ENCODE data around the gene NNMT. TPM values are rescaled to one million over a fixed set of nuclear protein-coding genes. Genes with fewer than 3 reads are reported as not detected.

NNMT gene
- total RNA-seq, 1 donor from 2014 or later = 330 TPM

DNA sequence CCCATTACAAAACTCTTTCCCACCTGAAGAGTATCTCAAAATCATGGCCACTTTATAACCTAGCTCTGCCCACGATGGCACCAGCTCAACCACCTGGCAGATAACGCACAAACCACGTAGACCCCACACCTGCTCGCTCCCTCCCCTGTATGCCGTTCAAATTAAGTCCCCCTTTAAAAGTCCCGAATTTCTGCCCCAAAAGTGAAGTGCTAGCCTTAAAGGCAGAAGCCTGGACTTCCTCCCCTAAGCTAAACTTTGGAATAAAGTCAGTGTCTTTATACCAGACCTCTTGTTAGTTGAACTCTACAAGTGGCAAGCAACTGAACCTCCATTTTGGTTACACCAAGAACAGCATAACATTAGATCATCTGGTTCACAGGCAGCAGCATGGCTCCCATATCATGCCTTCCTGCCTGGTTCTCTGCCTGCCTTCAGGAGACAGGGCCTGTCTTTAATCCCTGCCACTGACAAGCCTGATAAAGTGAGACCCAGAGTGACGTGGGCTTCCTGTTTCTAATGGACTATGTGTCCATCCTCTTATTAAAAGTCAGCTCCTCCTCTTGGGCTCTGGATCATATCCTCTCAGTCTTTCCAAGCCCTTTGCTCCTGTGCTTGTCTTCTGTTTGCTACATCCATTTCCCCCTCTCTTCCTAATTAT, 32.6 kb upstream of the NNMT start:
- DNase-seq = no peak

DNA sequence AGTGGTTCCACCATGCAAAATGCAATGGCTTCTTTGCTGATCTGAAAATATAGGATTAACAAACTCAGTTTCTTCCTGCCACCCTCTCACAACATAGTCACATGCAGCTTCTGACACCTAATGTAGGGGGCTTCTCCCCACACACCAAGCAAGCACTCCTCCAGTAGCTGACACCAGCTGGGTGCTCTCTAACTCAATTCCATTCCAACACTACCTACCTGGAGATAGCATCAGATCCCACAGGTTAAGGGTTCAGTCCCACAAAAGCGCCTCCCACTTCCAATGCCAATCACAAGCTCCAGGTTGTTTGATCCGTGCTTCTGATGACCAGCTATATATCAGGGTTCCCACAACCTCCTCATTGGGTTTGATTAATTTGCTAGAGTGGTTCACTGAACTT, 31.8 kb upstream of the NNMT start:
- no peak for DNase-seq

DNA sequence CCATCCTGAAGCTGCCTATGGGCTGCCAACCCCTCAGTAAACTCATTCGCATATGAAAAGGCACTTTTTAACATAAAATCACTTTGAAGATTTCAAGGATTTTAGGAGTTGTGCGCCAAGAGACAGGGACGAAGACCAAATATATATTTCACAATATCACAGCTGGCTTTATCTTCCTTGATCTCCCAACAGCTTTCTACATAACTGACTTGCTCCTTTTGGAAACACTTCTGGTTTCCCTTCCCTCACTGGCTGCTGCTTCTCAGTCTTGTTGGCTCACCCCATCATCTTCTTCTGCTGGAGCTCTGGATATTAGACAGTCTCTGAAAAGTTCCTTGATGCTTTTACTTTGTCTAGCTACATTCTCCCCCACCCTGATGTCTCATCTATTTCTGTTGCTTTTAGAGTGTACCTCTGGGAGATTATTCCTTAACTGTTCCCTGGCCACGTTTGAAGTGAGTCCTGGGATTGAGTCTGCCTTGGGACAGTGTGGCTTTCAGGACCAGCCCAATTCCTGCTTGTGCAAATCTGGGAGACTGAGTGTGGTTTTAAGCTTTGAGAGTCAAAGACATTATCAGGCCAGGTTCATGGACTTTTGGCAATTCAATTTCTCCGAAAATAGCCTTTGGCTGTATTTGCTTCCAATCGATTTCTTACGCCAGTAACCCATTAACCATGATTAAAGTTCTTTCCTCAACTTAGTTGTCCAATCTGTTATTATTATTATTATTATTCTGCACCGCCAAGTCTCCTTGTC, 30.9 kb upstream of the NNMT start:
- no peak for DNase-seq

DNA sequence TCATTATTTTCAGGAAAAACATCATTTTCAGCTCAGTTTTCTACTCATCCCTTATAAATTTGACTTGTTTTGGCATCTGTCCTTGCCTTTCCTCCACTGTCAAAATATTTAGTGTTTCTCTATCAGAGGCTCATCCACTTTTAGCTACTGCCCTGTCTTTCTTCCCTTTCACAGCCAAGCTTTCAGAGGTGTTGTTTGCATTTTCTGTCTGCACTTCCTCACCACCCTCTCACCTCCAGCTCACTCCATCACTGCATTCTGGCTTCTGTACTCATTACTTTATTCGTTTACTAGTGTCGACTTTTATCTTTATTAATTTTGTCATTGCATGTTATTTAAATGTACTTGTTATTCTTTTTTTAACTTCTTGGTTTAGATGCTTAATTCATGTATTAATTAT, 26.7 kb upstream of the NNMT start:
- DNase-seq = no peak

DNA sequence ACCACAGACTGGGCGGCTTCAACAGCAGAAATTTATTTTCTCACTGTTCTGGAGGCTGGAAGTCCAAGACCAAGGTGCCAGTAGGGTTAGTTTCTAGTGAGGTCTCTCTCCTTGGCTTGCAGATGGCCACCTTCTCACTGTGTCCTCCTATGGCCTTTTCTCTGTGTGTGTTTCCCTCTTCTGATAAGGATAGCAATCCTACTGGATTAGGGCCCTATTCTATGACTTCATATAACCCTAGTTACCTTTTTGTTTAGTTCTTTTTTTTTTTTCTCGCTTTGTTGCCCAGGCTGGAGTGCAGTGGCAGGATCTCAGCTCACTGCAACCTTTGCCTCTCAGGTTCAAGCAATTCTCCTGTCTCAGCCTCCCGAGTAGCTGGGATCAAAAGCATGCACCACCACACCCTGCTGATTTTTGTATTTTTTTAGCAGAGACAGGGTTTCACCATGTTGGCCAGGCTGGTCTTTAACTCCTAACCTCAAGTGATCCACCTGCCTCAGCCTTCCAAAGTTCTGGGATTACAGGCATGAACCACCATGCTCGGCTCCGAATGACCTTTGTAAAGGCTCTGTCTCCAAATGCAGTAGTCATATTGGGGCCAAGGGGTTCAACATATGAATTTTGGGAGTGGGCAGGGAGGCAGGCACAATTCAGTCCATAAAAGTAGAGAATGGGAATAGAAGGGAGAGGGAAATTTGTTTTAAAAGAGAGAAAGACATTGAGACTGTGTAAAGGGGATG, 25.5 kb upstream of the NNMT start:
- no peak for DNase-seq

DNA sequence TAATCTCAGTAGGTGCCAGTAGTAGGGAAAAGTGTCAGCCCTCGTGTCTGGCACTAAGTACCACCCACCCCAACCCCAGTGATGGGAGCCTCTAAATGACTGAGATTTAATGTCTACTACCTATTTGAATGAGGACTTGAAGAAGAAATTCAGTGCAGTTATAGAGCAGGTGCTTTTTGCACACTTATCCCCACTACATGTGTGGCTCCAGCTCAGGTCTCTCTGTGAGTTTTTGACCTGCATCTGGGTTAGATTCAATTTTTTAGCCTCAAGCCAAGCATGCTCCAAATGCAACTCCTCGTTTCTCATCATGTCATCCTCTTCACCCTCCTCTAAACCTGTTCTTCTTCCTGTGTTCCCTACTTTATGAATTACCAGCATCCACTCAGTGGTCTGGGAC, 24.9 kb upstream of the NNMT start:
- DNase-seq = no peak

DNA sequence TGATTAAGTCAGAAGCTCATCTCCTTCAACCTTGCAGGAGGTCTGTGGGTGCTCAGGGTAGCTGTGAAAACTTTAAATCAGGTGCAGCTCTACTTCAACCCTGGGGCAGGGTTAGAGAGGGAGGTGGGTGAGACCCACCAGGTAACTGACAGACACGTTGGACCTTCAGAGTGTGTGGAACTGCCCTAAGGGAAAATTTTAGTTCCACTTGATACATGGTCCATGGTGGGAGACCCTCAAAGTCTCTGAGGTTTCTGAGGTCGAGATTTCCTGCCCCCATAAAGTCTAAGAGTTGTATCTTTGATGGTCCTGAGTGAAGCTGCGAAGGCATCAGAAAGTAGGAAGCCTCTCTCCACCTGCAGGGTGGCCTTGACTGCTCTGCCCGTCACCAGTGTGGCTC, 23.9 kb upstream of the NNMT start:
- DNase-seq = no peak

DNA sequence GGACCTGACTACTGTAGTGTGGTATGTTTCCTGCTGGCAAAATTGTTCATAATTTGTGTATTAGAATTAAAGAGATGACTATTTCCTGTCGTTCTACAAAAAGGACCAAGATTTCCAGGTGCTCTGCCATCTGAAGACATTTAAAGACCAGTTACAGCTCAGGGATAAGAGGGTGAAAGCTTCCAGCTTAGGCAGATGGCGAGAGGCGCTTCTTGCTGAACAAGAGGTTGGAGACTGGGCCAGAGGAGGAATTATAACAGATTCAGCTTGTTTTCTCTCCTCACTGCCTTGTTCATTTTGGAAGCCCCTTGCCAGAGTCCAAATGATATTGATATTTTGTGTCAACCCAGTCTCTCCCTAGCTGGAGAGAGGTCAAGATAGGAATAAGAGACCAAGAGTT, 23.1 kb upstream of the NNMT start:
- DNase-seq = no peak

DNA sequence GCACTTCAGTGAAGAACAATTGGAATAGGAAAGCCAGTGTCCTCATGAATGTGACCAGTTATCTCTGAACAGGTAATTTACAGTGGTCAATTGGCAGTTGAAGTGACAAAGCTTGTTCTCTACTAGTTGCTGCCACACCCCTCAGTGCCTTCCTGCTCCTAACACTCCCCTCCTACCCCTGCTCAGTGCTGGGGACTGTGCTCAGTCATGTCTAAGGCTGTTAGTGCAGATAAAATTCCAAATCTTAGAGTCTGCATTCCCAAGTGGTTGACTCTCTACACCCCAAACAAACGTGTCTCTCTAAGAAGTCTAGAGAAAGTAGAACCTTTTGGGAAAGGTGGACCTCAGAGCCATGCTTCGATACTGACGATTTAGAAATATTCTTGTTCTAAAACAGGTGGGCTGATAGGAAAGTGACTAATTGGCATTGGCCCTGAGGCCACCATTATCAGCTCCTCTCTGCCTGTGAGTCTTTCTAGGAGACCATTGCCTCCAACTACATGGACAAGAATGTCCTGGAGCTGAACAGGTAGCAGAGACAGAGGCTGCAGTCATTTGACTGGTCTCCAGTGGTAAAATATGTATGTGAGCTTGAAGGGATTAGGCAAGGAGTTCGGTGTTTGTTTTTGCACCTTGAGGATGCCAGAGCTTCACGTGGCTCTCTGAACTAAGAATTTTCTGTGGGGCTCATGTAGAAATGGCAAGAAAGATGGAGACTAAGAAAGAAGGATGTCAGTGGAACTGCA, 22.1 kb upstream of the NNMT start:
- DNase-seq = no peak

DNA sequence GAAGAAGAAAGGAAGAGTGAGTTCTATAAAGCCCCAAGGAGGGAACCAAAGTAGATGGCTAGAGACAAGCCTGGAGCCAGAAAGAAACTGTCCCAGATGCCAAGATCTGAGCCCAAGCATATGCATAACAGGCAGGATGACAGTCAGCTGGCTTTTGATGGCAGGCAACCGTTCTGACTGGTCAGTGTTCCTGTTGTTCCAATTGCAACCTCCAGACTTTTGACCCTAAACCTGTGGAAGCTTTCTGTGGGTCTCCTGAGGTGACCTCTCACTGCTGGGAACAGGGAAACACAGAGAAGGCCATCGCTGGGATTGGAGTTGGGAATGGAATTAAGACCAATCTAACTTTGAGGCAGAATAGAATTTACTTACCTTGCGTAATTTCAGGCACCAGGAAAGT, 21.6 kb upstream of the NNMT start:
- no peak for DNase-seq

DNA sequence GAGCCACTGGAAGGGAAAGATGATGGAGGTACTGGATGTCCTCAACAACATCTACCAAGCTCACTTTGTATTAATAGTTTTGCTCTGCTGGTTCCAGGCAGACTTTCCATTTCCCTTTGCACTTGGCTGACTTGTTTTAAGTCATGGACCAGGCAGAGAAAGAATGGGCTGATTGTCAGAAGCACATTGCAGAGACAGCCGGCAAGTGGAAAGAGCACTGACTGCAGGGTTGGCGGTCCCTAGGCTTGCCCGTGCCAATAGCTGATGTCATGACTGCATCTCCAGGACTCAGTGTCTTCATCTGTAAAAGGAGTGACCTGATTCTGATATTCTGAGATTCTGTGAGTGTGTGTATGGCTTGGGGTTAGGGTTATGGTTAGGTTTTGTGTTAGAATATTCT, 20.9 kb upstream of the NNMT start:
- no peak for DNase-seq

DNA sequence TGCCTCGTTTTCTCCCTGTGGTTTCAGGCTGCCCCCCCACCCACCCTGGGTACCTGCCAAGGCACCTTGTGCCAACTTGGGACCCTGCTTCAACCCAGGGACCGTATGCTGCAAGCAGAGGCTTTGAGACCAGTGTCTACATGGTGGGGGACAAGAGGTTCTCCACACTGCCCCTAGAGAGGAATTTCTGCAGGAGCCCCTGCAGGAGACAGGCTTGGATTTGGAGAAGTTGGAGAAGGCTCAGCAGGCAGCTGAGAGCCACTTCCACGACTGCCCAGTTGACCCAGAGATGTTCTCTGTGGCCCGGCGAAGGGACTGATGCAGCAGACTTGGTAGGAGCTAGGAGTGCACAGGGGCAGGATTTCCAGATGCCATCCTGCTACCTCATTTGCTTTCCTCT, 20.1 kb upstream of the NNMT start:
- DNase-seq = no peak

DNA sequence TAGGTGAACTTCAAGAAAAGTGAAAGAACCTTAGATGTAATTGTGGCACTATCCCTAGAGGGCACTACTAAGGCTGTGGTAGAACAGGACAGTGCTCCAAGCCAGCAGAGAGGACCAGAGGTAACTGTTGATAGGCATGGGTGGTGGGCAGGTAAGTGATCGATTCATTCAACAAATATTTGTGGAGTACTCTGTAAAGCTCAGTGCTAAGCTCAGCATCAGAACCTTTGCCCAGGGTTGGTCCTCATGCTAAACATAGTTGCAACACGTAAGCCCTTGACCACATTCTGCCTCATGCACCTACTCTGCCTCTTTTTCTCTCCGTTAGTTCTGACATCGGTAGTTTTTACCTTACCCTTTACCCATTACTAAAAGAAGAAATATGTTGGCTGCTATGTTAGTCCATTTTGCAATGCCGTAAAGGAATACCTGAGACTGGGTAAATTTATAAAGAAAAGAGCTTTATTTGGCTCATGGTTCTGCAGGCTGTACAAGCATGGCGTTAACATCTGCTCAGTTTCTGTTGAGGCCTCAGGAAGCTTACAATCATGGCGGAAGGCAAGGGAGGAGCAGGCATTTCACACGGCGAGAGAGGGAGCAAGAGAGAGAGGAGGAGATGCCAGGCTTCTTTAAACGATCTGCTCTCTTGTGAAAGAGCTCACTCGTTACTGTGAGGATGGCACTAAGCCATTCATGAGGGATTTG, 18.4 kb upstream of the NNMT start:
- DNase-seq = no peak

DNA sequence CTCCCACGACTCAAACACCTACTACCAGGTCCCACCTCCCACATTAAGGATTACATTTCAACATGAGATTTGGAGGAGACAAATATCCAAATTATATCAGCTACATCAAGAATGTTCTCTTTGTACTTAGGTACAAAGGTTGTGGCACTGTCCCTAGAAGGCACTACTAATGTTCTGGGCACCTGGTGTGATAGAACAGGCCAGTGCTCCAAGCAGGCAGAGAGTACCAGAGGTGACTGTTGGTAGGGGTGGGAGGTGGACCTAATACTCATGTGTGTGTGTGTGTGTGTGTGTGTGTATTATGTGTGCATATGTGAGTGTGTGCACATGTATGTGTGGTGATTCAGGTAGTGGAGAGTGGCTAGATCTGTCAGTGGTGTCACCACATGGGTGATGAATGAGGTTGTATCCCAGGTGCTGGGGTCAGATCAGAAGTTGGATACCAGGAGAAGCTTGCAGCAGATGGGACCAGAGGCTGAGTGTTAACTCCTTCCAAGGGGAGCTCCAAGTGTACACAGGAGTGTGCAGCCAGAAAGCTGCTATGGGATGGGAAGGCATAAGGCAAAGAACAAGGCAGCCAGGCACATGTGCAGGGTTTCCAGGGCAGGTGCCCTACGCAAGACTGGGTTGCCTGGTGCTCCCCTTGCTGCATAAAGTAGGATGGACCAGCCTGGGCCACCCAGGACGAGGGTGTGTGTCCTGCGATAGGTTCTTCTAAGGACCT, 17.7 kb upstream of the NNMT start:
- DNase-seq = no peak

DNA sequence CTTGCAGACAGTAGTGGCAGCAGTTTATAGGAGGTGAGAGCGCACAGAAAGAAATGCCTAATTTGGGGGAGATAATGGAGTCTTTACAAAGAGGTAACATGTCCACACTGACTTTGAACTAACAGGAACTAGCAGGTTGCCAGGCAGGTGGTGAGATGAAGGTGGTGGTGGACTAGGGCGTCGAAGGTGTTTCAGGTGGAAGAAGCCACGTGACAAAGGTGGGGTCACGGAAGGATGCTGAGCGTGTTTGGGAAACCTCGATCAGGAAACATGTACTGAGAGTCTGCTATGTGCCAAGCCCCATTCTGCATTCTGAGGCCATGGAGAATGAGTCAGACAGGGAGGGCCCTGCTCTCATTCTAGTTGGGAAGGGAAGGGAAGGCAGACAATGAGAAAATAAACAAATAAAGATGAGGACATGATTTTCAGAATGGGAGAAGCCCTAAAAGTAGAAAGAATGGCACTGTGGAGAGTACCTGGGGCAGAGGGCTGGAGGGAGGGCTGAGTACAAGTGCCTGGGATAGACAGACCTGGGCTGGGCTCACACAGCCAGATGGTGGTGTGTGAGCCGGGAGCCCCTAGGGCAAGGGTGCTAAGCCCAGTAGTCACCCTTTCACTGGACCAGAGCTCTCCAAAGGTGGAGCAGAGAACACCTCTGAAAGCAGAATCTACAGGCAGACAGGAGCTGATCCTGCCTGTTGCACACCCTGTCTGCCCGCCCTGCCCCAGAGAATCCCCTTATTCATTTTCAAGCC, 16.2 kb upstream of the NNMT start:
- peak; percentile 40 for DNase-seq

DNA sequence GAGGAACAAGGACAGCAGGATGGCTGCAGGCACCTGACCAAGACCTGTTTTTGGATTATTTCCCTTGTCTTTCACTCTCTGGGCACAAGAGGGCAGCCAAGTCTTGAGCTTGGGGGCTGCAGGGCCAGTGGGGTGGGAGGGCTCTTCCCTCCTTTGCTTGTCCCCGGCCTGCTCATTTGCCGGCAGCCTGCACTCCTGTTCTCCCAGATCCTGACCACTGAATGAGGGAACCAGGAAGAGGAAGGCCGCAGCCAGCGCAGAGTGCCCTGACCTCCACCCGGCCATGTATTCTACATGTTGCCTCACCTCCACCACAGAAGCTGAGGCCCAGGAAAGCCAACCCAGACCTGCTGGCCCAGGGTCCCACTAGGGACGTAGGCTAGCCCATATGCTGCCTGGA, 15.5 kb upstream of the NNMT start:
- DNase-seq = peak; percentile 90

DNA sequence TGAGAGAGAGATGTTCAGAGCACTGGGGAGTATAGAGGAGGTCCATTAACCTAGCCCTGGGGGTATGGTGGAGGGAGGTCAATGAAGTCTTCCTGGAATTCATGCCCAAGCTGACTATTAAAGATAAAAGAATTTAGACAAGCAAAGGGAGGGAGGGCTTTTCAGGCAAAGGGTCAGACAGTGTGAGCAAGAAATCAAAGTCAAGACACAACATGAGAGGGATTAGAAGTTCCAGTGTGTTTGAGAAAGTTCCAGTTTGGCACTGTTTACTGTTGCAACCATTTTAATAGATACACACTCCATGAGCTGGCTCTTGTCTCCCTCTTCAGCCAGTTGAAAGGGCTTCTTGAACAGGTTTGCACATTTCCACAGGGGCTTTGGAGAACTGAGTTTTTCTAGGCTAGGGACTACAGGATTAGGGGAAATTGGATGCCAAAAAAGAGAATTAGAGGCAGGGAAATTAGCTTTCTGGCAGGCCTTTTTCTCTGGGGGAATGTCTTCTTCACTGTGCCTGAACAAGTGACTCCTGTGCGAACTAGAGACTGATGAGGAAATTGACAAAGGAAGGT, 14.7 kb upstream of the NNMT start:
- DNase-seq = no peak

DNA sequence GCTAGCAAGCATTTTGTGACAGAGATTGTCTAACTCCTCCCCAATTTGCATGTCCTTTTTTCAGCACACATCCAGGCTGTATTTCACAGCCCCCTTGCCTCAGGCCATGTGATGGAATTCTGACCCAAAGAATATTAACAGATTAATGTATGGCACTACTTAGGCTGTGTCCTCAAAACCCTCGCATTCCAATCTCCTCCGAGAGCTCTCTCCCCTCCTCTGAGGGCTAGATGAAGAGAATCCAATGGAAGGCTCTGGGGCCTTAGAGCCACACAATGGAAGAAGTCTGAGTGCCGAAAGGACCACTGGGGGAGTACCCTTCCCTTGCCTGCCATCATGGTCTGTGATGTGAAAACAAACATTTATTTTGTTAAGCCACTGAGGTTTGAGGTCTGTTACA, 13.7 kb upstream of the NNMT start:
- no peak for DNase-seq

DNA sequence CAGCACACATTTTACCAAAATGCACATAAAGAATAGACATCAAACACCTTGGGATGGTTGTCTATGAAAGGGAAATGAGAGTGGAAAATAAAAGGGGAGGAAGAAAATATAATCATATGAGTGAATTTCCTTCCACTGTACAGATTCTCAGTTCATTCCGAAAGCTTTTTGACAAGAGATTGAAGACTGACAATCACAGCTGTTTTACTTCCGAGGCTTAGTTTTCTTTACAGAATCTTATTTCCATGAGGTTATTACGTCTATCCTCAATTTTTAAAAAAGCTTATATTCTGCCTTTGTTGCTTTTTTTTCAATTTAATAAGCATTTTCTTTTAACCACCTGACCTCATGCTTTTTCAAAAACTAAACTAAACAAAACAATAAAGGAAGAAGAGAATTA, 12.8 kb upstream of the NNMT start:
- no peak for DNase-seq

DNA sequence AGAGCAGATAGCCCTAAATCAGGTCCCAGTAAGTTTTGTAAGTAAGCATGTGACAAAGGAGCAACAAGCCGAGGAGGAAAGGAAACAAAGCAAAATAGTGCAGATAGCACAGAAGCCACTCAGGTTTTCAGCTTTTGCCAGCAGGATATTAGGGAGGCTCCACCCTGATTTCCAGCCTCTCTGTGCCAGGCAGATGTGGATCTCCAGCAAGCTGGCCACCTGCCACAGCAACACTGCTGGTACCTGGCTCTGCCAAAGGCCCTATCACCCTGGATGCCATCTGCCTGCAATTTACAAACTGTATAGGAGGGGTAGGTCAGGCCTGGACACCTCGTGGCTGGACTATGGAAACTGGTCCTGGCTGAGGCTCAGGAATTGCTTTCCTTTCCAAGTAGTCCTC, 12.2 kb upstream of the NNMT start:
- no peak for DNase-seq

DNA sequence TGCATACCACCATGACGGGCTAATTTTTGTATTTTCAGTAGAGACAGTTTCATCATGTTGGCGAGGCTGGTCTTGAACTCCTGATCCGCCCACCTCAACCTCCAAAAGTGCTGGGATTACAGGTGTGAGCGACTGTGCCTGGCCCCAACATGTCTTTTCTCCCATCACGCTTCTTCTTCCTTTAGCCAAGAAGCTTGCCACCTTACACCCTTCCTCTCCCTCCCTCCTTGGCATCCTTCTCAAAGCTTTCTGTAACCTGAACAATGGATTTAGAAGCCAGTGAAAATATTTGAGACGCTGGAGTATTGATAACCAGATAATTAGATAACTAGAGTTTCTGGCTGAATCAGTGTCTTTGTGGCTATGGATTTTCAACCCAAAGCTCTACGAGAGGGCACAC, 11.3 kb upstream of the NNMT start:
- DNase-seq = no peak
